OCI-LY3 (cell line): ENCODE data around the gene ARHGAP15.

Experiments used
- CTCF ChIP-seq: fragments of 200-600, 300-600 bp; sonication (generic); IDR thresholded peaks from 2 replicates; pipeline ENCODE4 v1.5.1; 2014; ENCODE audit warnings: antibody characterized with exemption, low read length, low read depth
- EZH2phosphoT487 ChIP-seq: fragments of 200-600 bp; shearing (Covaris generic); IDR thresholded peaks from 2 replicates; pipeline ENCODE4 v1.6.1; 2018; ENCODE audit warnings: antibody characterized with exemption, mixed run types, low read depth

DNA sequence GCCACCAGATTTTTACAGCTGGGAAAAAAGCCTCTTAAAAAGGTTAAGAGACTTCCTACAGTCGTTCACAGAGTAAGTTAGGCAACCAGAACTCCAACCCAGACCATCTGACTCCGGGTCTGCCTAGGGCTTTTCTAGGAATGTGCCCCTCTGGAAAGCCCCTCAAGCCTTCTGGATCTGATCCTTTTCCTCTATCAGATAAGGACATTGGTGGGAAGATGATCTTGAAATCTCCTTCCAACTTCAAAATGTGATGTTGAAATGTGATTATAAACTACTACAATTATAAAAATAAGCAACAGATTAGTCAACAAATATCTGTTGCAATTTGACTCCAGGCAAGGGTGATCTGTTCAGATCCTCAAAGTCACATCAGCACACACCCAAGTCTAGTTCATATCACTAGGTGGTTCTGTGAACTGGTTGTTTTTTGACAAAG is 270.4 kb downstream of the ARHGAP15 start:
- TF ChIP-seq CTCF (no peak), EZH2phosphoT487 (no peak)
